Smooth muscle cell (in vitro differentiated cells): ENCODE measurements around the gene IL17C. TPM values are rescaled to one million over a fixed set of nuclear protein-coding genes. Genes with fewer than 3 reads are reported as not detected.

ENCODE experiments used
- DNase-seq: peaks from one replicate; lab custom pipeline; 2025; ENCODE audit not compliant: unreplicated experiment; lab: John Stamatoyannopoulos, UW
- H2AFZ ChIP-seq: fragments of 200-600 bp; sonication (generic); 2 replicates; pipeline ENCODE4 v1.6.0; 2016; ENCODE audit warnings: antibody characterized with exemption, low read depth, mild to moderate bottlenecking
- H3F3A ChIP-seq: fragments of 200-600 bp; sonication (generic); 2 replicates; pipeline ENCODE4 v1.6.0; 2017; ENCODE audit warnings: antibody characterized with exemption, low read depth
- H3K27ac ChIP-seq: fragments of 200-600 bp; sonication (generic); 2 replicates; pipeline ENCODE4 v1.5.1; 2016; ENCODE audit warnings: low read depth, mild to moderate bottlenecking
- H3K27me3 ChIP-seq: fragments of 200-600 bp; sonication (generic); 2 replicates; pipeline ENCODE4 v1.6.1; 2016; ENCODE audit warnings: low read depth, mild to moderate bottlenecking
- H3K36me3 ChIP-seq: fragments of 200-600 bp; sonication (generic); 2 replicates; pipeline ENCODE4 v1.5.1; 2016; ENCODE audit warnings: low read depth
- H3K4me1 ChIP-seq: fragments of 200-600 bp; sonication (generic); 2 replicates; pipeline ENCODE4 v1.5.1; 2016; ENCODE audit warnings: low read depth
- H3K4me2 ChIP-seq: fragments of 200-600 bp; sonication (generic); 2 replicates; pipeline ENCODE4 v1.6.0; 2016; ENCODE audit warnings: mild to moderate bottlenecking
- H3K4me3 ChIP-seq: fragments of 200-600 bp; sonication (generic); 2 replicates; pipeline ENCODE4 v1.5.1; 2016; ENCODE audit warnings: mild to moderate bottlenecking
- H3K79me2 ChIP-seq: fragments of 200-600 bp; sonication (generic); 2 replicates; pipeline ENCODE4 v1.6.0; 2016; ENCODE audit warnings: low read depth, mild to moderate bottlenecking
- H3K9ac ChIP-seq: fragments of 200-600 bp; sonication (generic); 2 replicates; pipeline ENCODE4 v1.6.0; 2016; ENCODE audit warnings: low read depth
- H3K9me3 ChIP-seq: fragments of 200-600 bp; sonication (generic); replicated peaks from 2 replicates; pipeline ENCODE4 v1.5.1; 2016; ENCODE audit warnings: low read depth
- H4K20me1 ChIP-seq: fragments of 200-600 bp; sonication (generic); 2 replicates; pipeline ENCODE4 v1.6.0; 2016; ENCODE audit warnings: low read depth
- WGBS: methylation state at CpG from one replicate; pipeline ENCODE4 v1.1.7; 2016; ENCODE audit warnings: low lambda C conversion rate; 5-methylcytosine and 5-hydroxymethylcytosine counted together
- polyA plus RNA-seq: library from polyadenylated mRNA; unstranded; fragments of >200 nt; fragmentation: Nextera tagmentation; extraction: Ambion mirVana; gene quantifications from 2 replicates; pipeline ENCODE4 v1.2.1, GENCODE V29; 2016
- total RNA-seq: library from RNA; depleted of rRNA; stranded (reverse); fragments of >200 nt; gene quantifications from 2 replicates; pipeline ENCODE4 v1.2.3, GENCODE V29; 2014
- TF ChIP-seq, protein P1 (sequence below): fragments of 200-600 bp; sonication (generic); IDR thresholded peaks from 2 replicates; pipeline ENCODE4 v1.5.1; 2017; ENCODE audit warnings: borderline replicate concordance, mild to moderate bottlenecking, antibody characterized with exemption; ENCODE audit not compliant: insufficient read depth, poor library complexity, severe bottlenecking

IL17C gene
- total and polyA plus RNA-seq, 2 experiments from 2014 or later: not detected

DNA sequence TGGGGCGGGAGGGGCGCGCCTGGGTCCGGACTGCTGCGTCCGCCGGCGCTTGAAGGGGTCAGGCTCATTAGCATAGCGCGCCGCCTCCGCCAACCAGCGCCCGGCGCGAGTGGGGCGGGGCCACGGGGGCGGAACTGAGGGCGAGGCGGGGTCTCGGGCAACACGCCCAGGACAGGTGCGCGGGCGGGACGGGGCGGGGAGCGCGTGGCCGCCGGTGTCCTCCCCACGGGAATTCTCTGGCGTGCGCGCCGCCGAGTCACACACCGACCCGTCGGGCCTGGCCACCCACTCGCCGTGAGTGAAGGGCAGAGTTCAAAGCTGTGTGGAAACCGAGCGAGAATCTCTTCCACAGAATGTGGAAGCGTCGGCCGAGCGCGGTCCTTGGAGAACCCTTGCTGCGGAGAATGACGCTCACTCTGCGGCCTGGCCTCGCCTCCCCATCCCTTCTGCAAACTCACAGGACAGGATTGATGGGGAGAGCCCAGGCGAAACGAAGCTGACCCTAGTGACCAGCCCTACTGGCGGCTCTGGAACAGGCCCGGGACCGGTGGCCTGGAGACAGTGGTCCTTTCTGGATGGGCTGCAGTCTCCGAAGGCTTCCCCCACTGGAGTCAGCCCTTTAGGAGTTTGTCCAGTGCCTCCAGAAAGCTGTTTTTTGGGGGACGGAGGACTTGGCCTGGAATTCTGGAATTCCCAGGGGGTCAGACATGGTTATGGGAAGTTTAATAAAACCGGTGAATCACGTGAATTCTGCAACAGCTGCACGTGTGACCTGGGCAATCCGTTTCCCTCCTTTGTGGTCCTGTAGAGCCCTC is 48.3 kb downstream of the IL17C start, which contains the start of gene SNAI3:
Gene SNAI3, minus strand, starts transcription at position 69 of the 815 bp plus-strand sequence. CDS start 101 bp downstream, outside the sequence.
- Histone ChIP-seq H2AFZ (peak within 1 kb of the TSS; percentile 42), H3K27ac (no peak within 1 kb of the TSS), H3F3A (no peaks in the 10 kb centered on the region), H4K20me1 (no peaks in the 10 kb centered on the region), H3K27me3 (peaks cover 38% of the 10 kb centered on the region), H3K9me3 (no peaks in the 10 kb centered on the region), H3K36me3 (no peaks in the 10 kb centered on the region), H3K9ac (no peak within 1 kb of the TSS), H3K4me1 (peaks cover 14% of the 10 kb centered on the region), H3K4me3 (peak within 1 kb of the TSS; percentile 67), H3K79me2 (no peaks in the 10 kb centered on the region), H3K4me2 (peak within 1 kb of the TSS; percentile 99)
- DNase-seq: peak; percentile 36
- TF ChIP-seq, protein P1, sequence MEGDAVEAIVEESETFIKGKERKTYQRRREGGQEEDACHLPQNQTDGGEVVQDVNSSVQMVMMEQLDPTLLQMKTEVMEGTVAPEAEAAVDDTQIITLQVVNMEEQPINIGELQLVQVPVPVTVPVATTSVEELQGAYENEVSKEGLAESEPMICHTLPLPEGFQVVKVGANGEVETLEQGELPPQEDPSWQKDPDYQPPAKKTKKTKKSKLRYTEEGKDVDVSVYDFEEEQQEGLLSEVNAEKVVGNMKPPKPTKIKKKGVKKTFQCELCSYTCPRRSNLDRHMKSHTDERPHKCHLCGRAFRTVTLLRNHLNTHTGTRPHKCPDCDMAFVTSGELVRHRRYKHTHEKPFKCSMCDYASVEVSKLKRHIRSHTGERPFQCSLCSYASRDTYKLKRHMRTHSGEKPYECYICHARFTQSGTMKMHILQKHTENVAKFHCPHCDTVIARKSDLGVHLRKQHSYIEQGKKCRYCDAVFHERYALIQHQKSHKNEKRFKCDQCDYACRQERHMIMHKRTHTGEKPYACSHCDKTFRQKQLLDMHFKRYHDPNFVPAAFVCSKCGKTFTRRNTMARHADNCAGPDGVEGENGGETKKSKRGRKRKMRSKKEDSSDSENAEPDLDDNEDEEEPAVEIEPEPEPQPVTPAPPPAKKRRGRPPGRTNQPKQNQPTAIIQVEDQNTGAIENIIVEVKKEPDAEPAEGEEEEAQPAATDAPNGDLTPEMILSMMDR: no peak
- WGBS: 22% methylated on average over 30 of the region's 65 CpGs

DNA sequence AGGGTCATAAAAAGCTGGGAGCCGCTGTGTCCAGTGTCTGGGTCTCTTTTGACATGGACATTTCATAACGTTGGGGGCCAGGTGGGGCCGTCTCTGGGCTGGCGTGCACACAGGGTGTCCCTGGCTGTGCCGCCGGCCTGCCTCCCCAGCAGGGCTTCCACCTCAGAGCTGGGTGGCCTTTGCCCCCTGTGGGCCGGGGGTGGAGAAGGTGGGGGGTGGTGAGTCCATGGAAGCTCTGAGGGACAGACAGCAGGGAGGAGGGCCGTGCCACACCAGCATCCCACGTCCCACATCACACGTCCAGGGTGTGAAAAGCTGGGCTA is 48.8 kb downstream of the IL17C start:
- Histone ChIP-seq H2AFZ (no peak overlapping the region), H4K20me1 (no peaks in the 10 kb centered on the region), H3K4me2 (no peak overlapping the region), H3K36me3 (no peaks in the 10 kb centered on the region), H3K27me3 (peaks cover 38% of the 10 kb centered on the region), H3K4me1 (peaks cover 14% of the 10 kb centered on the region), H3K27ac (no peak overlapping the region), H3K9me3 (no peaks in the 10 kb centered on the region), H3K9ac (no peak overlapping the region), H3K4me3 (no peak overlapping the region), H3F3A (no peaks in the 10 kb centered on the region), H3K79me2 (no peaks in the 10 kb centered on the region)
- TF ChIP-seq, protein P1: no peak
- 86% methylated on average over 10 of the region's 10 CpGs for WGBS
- DNase-seq: no peak

DNA sequence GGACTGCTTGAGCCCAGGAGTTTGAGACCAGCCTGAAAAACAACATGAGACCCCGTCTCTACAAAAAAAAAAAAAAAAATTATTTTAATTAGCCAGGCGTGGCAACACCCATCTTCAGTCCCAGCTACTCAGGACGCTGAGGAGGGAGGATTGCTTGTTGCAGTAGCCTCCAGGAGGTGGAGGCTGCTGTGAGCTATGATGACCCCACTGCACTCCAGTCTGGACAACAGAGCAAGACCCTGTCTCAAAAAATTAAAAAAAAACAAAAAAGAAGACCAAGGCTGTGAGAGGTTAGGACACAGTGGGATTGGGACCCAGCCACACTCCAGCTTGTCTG is 49.3 kb downstream of the IL17C start:
- TF ChIP-seq, protein P1: no peak
- Histone ChIP-seq H3K4me2 (no peak overlapping the region), H4K20me1 (no peaks in the 10 kb centered on the region), H3K36me3 (no peaks in the 10 kb centered on the region), H3F3A (no peaks in the 10 kb centered on the region), H3K4me1 (peaks cover 14% of the 10 kb centered on the region), H3K9ac (no peak overlapping the region), H3K4me3 (no peak overlapping the region), H3K27me3 (peaks cover 38% of the 10 kb centered on the region), H3K79me2 (no peaks in the 10 kb centered on the region), H3K27ac (no peak overlapping the region), H2AFZ (no peak overlapping the region), H3K9me3 (no peaks in the 10 kb centered on the region)
- no peak for DNase-seq
- 90% methylated on average over 3 of the region's 3 CpGs for WGBS
